HFFc6 (cell line): Measurements from ENCODE around the gene AMDHD1. TPM values are rescaled to one million over a fixed set of nuclear protein-coding genes. Genes with fewer than 3 reads are reported as not detected.

Experiments
- DNase-seq: peaks from one replicate; pipeline ENCODE4 v3.0.0-alpha.2; 2018
- H3K27ac Mint-ChIP-seq: 2 replicates; pipeline ENCODE4 v1.8.0; 2020; ENCODE audit warnings: mild to moderate bottlenecking, mixed read lengths
- H3K27me3 Mint-ChIP-seq: 2 replicates; pipeline ENCODE4 v1.8.0; 2021; ENCODE audit warnings: mild to moderate bottlenecking, moderate library complexity, mixed read lengths; ENCODE audit not compliant: insufficient read depth
- H3K36me3 Mint-ChIP-seq: 2 replicates; pipeline ENCODE4 v1.8.0; 2021; ENCODE audit warnings: low read depth, mixed read lengths
- H3K4me1 Mint-ChIP-seq: 2 replicates; pipeline ENCODE4 v1.8.0; 2020; ENCODE audit warnings: low read depth, mixed read lengths
- H3K4me3 Mint-ChIP-seq: 2 replicates; pipeline ENCODE4 v1.8.0; 2020; ENCODE audit warnings: mild to moderate bottlenecking, moderate library complexity, mixed read lengths
- H3K9me3 Mint-ChIP-seq: 2 replicates; pipeline ENCODE4 v1.8.0; 2020; ENCODE audit warnings: mild to moderate bottlenecking, mixed read lengths
- total RNA-seq, 6 experiments: library from RNA; stranded (reverse); fragmentation: NEBNext Ultra II Directional; extraction: Animal tissue kit (Norgen Biotek cat#: 25700); gene quantifications; 2 replicates in 1 of 6; 3 replicates in 5 of 6; pipeline ENCODE4 v1.2.3, GENCODE V29; 2021
- TF ChIP-seq, protein P1 (sequence below): fragments of 200-600 bp; sonication (generic); IDR thresholded peaks from 2 replicates; pipeline ENCODE4 v1.5.0; 2021; ENCODE audit warnings: antibody characterized with exemption, mild to moderate bottlenecking

AMDHD1 gene
- total RNA-seq, 6 experiments from 2014 or later, result 0.09 to 0.52 TPM; not detected in 4

DNA sequence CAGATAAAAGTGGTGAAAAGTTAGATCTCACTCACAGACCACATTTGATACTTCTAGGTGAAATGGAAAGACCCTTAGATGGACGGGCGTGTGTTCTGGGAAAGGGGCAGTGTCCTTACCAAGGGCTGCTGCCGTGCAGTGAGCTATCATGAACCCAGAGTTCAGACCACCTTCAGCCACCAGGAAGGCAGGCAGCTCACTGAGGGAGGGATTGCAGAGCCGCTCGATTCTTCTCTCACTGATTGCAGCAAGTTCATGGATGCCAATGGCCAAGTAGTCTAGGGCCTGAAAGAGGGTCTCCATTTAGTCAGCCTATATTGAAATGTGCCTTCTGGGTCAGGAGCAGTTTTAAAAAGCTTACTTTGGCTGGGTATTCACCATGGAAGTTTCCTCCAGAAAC, 37.3 kb downstream of the AMDHD1 start:
- DNase-seq, result no peak
- peaks cover 29% of the 10 kb centered on the region for H3K27me3 Mint-ChIP-seq
- H3K4me1 Mint-ChIP-seq, result no peaks in the 10 kb centered on the region
- H3K36me3 Mint-ChIP-seq, result no peaks in the 10 kb centered on the region
- H3K4me3 Mint-ChIP-seq, result no peak overlapping the region
- H3K27ac Mint-ChIP-seq, result no peak overlapping the region
- TF ChIP-seq, protein P1, sequence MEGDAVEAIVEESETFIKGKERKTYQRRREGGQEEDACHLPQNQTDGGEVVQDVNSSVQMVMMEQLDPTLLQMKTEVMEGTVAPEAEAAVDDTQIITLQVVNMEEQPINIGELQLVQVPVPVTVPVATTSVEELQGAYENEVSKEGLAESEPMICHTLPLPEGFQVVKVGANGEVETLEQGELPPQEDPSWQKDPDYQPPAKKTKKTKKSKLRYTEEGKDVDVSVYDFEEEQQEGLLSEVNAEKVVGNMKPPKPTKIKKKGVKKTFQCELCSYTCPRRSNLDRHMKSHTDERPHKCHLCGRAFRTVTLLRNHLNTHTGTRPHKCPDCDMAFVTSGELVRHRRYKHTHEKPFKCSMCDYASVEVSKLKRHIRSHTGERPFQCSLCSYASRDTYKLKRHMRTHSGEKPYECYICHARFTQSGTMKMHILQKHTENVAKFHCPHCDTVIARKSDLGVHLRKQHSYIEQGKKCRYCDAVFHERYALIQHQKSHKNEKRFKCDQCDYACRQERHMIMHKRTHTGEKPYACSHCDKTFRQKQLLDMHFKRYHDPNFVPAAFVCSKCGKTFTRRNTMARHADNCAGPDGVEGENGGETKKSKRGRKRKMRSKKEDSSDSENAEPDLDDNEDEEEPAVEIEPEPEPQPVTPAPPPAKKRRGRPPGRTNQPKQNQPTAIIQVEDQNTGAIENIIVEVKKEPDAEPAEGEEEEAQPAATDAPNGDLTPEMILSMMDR, result no peak
- H3K9me3 Mint-ChIP-seq, result no peaks in the 10 kb centered on the region

DNA sequence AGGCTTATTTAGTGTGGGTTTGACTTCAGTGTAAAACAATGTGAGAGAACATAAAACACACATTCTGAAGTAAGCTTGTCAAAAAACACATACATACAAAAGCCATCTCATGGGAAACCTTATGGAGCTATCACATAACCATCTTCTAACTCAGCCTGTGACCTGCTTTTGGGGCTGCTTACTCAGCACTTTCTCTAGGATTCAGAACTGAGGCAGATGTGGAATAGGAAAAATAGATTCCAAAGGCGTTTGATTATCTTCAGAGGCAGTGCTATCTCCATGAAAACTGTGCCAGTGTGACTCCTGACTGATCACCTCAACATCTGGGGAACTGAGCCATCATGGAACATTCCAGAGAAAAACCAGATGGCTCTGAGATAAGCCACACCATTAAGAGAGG, 39.5 kb downstream of the AMDHD1 start:
- no peak overlapping the region for H3K4me3 Mint-ChIP-seq
- no peaks in the 10 kb centered on the region for H3K36me3 Mint-ChIP-seq
- no peak overlapping the region for H3K27ac Mint-ChIP-seq
- peaks cover 21% of the 10 kb centered on the region for H3K27me3 Mint-ChIP-seq
- TF ChIP-seq, protein P1, result no peak
- peaks cover 6% of the 10 kb centered on the region; the same call in 1 of the 2 replicates for H3K4me1 Mint-ChIP-seq
- no peak for DNase-seq
- no peaks in the 10 kb centered on the region for H3K9me3 Mint-ChIP-seq

DNA sequence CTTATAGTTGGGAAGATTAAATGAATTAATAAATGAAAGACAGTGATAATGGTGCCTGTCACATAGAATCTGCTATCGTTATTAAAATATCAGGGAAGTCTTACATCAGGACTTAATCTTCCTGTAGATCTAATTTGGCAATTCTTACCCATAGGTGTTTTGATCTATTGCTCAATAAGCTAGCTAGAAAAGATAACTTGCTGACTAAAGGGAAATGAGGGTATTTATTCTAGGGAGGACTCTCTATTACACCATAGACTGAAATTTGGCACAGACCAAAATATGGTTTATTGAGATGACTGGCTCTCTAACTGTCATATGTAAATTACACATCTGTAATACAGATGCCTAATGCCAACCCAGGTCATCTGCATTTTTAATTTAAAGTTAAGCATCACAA, 41.6 kb downstream of the AMDHD1 start:
- H3K36me3 Mint-ChIP-seq, result no peaks in the 10 kb centered on the region
- H3K4me3 Mint-ChIP-seq, result no peak overlapping the region
- H3K4me1 Mint-ChIP-seq, result peaks cover 6% of the 10 kb centered on the region; the same call in 1 of the 2 replicates

DNA sequence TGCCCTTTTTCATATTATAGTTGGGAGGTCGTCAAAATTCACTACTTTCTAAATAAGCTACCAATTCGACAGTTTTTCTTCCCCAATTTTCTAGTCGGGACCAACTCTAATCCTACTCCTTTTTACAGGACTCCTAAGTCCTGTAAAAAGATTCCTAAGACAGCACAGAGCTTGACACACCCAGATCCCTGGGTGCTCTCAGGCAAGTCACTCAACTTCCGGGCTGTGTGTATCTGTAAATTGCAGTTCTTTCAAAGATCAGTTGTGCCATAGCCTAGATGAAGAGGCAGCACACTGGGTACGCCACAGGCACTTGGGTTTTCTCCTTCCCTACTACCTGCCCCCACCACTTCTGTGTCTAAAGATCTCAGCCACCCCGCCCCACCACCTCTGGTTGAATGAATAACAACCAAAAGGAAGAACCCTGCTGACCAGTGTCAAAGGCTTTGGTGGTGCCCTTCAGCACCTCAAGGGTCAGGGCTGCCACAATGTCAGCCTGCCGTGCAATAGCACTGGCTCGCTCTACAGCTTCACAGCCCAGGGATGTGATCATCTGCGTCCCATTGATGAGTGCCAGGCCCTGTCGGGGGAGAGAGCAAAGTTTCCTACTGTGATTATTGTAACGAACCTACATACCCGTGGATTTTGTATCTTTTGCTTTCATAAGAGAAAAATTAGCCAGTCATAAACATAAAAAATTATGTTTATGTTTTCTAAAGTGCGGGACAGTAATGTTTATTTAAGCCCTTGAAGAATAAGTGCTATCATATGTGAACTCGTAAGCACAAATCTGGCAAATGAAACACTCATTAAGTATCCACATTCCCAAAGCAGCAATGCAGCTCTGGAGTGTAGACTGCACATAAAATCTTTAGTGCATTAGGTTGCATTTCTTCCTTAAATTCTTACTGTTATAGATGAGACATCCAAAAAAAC, 43.8 kb downstream of the AMDHD1 start:
- TF ChIP-seq, protein P1, result no peak
- Mint-ChIP-seq H3K36me3 (no peaks in the 10 kb centered on the region), H3K27ac (no peak overlapping the region), H3K27me3 (peaks cover 23% of the 10 kb centered on the region), H3K4me1 (peaks cover 6% of the 10 kb centered on the region; the same call in 1 of the 2 replicates), H3K4me3 (no peak overlapping the region), H3K9me3 (no peaks in the 10 kb centered on the region)
- DNase-seq, result no peak

More for the DNA sequence above, 41.6 kb downstream of the AMDHD1 start:
- TF ChIP-seq, protein P1, result no peak
- Mint-ChIP-seq H3K27me3 (peaks cover 19% of the 10 kb centered on the region), H3K27ac (no peak overlapping the region), H3K9me3 (no peaks in the 10 kb centered on the region)
- DNase-seq, result no peak

DNA sequence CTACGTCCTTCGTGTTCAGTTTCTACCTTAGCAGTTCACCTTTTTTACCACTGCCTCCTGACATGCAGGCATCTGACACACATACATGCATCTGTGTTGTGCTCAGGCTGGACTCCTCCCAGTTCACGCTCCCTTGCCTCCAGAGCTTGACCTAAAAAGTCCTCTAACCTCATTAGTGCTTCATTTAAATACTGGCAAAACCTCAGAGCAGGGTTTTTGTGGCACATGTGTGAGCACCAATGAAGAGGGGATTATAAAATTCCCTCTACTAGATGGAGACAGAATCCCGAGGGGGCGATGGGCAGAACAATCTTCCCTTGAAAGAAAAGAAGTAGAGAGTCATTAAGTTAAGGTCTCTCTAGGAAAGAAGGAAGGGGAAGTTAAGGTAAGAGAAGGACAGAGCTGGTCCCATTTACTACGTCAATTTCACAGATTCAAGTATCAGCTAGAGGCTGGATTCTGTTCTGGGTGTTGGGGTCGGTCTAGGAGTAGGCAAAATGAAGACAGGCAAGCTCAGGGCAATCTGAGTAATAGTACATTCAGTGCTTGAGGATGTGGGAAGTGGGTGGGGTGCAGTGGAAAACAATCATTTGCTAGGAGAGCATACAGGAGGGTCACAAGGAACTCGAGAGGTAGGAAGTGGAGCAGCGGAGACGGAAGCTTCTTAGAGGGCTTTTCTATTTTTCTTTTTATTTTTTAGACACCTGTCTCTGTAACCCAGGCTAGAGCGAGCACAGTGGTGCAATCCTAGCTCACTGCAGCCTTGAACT, 45.6 kb downstream of the AMDHD1 start:
- DNase-seq, result no peak
- H3K4me3 Mint-ChIP-seq, result no peak overlapping the region
- peaks cover 30% of the 10 kb centered on the region for H3K27me3 Mint-ChIP-seq
- H3K4me1 Mint-ChIP-seq, result peaks cover 6% of the 10 kb centered on the region; the same call in 1 of the 2 replicates
- TF ChIP-seq, protein P1, result no peak
- H3K27ac Mint-ChIP-seq, result no peak overlapping the region
- no peaks in the 10 kb centered on the region for H3K36me3 Mint-ChIP-seq
- no peaks in the 10 kb centered on the region for H3K9me3 Mint-ChIP-seq
